Cerebellar nuclear complex (tissue), 1 donor: ENCODE data around the gene TUBGCP6.

Experiments used
- DNase-seq, 2 experiments: peaks; one replicate each; lab custom pipeline; 2025; lab: John Stamatoyannopoulos, UW

TUBGCP6 gene

DNA sequence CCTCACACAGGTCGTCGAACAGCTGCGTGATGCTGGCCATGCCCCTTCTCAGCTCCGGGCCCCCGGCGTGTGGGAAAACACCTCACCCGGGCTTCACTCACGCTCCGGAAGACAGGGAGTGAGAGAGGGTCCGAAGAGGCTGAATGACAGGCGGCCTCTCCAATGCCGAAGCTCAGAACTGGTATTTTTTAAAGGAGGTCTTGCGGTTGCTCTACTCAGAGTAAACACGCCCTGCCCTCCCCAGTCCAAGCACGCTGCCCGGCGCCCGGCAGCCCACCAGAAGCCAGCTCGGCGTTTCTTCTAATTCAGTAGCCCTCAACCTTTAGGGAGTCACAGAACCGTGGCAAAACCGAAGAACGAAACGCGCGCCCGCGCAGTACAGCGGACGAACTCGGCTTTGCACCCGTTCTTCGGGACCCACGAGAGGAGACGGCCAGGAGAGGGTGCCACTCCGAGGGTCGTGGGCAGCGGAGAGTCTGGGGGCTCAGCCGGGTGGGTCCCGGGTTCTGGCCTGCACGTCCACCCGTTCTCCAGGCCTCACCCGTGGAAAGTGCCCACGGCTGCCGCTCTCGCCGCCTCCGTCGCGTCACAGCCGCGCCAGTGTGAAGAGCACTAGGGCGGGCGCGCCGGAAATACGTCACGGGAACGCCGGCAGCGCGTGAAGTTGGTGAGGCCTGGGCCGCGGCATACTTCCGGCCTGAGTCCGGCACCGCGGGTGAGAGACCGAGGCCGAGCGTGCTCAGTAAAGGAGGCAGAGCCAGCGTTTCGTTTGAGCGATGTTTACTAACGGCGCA is at the start of gene TUBGCP6:
Gene TUBGCP6, minus strand, starts transcription at position 604 of the 794 bp plus-strand sequence. Its CDS starts 564 bp downstream, at position 40.
- peak in 1 of 2 experiments; percentile 70 for DNase-seq

- DNase-seq, result no peak
Observed at GRCh38 chr22:50294319-50294656, 49.5 kb upstream of the TUBGCP6 start.

GRCh38 chr22:50293441-50294318 is 48.9 kb upstream of the TUBGCP6 start:
- no peak for DNase-seq

GRCh38 chr22:50292643-50293440 is 48.0 kb upstream of the TUBGCP6 start:
- DNase-seq, result no peak

DNA sequence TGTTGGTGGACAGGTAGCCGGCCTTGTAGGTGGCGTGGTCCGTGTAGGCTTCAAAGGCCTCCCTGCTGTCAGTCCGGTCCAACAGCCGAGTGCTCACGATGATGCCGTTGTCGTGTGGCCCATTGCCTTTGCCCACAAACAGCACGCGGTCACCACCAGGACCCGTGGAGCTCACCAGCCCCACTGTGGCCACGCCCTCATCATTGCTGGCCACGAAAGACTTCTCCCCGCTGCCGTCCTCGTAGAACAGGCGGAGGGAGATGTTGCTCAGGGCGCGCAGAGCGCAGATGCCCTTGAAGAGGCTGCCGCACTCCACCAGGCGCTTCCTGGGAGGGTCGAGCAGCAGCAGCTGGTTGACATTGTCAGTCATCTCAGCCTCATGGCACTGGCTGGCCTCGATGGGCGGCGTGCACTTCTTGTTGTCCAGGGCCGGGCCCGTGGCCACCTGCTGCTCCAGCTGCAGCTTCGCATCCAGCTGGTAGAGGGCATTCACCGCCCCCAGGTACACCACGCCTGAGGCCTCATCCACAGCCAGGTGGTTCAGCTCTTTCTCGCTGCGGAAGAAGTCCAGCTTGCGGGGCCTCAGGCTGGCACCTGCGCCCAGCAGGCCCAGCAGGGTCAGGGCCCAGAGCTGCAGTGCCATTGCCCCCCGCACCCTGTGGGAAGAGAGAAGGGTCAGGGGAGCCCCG is 45.3 kb upstream of the TUBGCP6 start:
- DNase-seq, result no peak

GRCh38 chr22:50289151-50289941 is 44.5 kb upstream of the TUBGCP6 start:
- DNase-seq, result no peak

- no peak for DNase-seq
Observed at GRCh38 chr22:50287731-50288130, 42.9 kb upstream of the TUBGCP6 start.

DNA sequence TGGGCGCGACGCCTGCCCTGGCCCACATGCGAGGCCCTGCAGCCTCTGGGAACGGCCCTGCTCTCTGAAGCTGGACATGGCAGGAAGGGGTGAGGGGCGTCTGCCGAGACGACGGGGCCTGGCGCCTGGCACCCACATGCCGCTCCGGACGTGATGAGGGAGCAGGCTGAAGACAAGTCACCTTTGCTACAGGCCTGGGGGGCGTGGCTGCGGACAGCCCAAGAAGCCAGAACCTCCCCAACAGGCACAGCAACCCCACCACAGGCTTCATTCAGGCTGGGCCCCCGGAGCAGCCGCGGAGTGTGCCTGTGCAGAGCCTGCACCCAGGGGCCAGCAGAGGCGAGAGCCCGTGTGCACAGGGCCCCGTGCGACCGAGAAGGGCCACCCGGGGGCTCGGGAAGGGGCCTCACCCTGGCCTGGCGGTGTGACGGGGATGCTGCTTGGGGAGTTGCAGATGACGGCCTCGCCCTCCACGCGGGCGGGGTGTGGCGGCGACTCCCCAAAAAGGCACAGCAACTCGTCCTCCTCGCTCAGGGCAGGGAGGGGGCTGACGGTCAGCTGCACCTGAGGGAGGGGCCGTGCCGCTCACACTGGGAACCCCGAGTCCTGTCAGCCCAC is 42.0 kb upstream of the TUBGCP6 start:
- DNase-seq, result no peak

DNA sequence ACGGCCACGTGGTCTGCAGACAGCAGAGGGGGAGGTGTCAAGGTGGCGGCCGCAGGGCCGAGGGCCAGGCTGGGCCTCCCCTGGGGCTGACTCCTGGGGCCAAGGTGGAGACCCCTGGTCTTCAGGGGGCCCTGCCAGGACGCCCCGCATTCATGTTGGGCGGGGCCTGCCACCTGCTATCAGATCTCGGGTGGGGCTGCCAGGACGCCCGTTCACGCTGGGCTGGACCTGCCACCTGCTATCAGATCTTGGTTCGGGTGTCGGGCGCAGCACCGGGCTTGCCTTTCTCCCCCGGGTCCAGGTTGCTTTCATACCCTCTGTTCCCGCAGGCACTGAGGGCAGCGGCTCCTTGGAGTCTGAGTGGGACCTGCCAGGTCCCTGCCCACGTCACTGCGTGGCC is 41.5 kb upstream of the TUBGCP6 start:
- no peak for DNase-seq

GRCh38 chr22:50285568-50286229 is 40.9 kb upstream of the TUBGCP6 start:
- DNase-seq, result no peak

DNA sequence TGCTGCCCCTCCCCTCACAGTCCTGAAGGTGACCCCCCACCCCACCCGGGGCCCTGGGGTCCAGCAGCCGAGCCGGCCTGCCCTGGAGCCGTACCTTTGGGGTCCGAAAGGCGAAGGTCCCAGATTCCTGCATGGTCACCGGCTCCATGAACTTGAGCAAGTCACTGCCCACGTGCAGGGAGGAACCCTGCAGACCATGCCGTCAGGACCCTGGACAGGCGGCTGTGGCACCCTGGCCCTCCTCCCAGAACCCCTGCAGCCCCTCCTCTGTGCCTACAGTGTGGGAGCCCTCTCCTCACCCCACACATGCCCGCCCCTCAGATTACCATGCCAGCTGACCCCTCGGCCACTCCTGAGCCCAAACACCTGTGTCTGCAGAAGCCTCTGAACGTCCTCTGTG is 39.7 kb upstream of the TUBGCP6 start:
- no peak for DNase-seq

GRCh38 chr22:50283821-50284220 is 39.0 kb upstream of the TUBGCP6 start:
- no peak for DNase-seq

- no peak for DNase-seq
Observed at GRCh38 chr22:50282361-50283155, 37.7 kb upstream of the TUBGCP6 start.

DNA sequence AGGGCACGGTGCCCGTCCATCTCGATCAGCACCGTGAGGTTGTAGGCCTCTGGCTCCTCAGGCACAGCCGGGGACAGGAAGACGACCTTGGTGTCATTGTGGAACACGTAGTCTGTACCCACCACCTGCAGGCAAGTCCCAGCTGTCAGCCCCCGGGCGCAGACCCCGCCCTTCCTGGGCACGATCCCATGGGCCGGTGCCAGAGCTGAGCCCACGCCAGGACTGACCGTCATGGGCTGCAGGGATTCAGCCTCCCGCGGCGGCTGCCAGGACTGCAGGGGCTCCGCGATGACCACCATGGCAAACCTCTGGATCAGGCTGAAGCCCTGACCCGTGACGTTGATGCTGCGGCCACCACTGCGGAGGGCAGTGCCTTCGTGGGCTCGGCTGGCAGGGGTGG is 37.1 kb upstream of the TUBGCP6 start:
- no peak for DNase-seq

- no peak for DNase-seq
Observed at GRCh38 chr22:50281384-50281760, 36.5 kb upstream of the TUBGCP6 start.

DNA sequence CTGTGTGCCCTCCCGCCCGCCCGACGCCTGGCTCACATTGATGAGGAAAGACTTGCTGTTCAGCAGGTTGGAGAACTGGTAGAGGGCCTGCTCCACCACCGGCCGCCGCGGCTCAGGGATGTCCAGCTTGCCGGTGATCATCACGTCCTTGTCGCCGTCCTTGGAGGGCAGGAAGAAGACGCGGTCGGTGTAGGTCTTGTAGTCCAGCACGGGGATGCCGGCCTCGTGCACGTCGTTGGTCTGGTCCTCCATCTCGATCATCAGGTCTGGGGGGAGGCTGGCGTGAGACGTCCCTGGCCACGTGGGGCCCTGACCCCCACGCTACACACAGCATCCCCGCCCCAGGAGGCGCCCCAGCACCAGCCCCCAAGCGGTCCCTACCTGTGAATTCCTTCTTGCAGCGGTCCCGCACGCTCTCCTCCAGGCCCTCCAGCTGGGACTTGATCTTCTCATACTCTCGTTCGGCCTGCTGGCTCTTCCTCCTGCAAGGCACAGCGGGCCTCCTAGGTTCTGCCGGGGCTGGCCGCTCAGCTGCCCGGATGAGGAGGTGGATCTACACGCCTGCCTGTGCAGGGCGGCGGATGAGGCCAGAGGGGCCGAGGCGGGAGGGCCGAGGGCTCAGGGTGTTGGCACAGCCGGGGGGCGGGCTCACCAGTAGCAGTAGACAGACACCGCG is 36.0 kb upstream of the TUBGCP6 start:
- DNase-seq, result no peak

GRCh38 chr22:50280022-50280707 is 35.3 kb upstream of the TUBGCP6 start:
- no peak for DNase-seq
